Large intestine (tissue), 3 donors: ENCODE results near the gene IGFBP2. TPM values are rescaled to one million over a fixed set of nuclear protein-coding genes. Genes with fewer than 3 reads are reported as not detected.

Source experiments
- DNase-seq, 2 donors: peaks; one replicate each; pipeline versions ENCODE4 v3.0.0 to v3.0.0-alpha.2; 2013
- H3K27ac ChIP-seq: one replicate; pipeline ENCODE4 v1.5.1; 2013; ENCODE audit warnings: low read length
- H3K27me3 ChIP-seq: 2 replicates; pipeline ENCODE4 v1.6.1; 2013; ENCODE audit warnings: low read length; ENCODE audit not compliant: control insufficient read depth, insufficient read depth
- H3K36me3 ChIP-seq: 2 replicates; pipeline ENCODE4 v1.6.1; 2013; ENCODE audit warnings: low read length; ENCODE audit not compliant: control insufficient read depth, insufficient read depth
- H3K4me1 ChIP-seq: one replicate; pipeline ENCODE4 v1.6.1; 2013; ENCODE audit warnings: low read length; ENCODE audit not compliant: control insufficient read depth, insufficient read depth
- H3K4me3 ChIP-seq: one replicate; pipeline ENCODE4 v1.5.1; 2013; ENCODE audit warnings: low read length
- H3K9me3 ChIP-seq: one replicate; pipeline ENCODE4 v1.6.1; 2013; ENCODE audit warnings: mild to moderate bottlenecking, low read depth, low read length, moderate library complexity; ENCODE audit not compliant: control insufficient read depth
- WGBS: methylation state at CpG from one replicate; pipeline ENCODE4 v1.1.5; 2013; ENCODE audit warnings: low lambda C conversion rate; ENCODE audit not compliant: insufficient coverage; 5-methylcytosine and 5-hydroxymethylcytosine counted together
- polyA plus RNA-seq: library from polyadenylated mRNA; unstranded; fragments of 120-200 nt; gene quantifications from one replicate; pipeline ENCODE4 v1.2.1, GENCODE V29; 2013

The IGFBP2 gene
- polyA plus RNA-seq, 1 donor = 242 TPM

DNA sequence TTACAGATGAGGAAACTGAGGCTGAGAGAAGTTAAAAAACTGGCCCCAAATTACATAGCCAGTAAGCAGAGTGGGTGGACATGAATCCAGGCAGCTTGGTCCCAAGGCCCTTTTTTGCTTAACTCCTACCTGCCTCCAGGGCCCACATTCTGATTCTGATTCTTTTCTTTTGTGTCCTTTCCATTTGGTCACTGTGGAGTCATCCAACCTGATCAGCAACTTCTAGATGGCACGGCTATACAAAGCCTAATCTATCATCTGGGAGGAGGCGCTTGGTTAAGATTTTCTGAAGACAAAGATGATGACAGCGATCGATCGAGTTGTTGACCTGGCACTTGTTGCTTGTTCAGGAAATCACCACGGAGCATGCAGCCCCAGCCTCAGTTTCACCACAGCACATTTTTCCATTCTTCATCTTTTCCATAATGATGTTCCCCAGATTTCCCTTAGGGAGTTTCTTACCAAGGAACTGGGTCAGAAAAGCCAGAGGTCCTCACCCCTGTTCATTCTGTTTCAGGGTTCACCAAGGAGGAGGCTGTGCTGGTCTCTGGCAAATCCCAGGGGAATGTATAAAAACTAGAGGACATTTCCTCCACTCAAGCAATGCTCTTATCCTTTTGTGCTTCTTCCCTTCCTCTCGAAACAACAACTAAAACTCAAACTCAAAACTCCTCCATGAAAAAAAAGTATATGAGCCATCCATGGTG is 6.9 kb upstream of the IGFBP2 start:
- no peak overlapping the region for H3K4me3 ChIP-seq
- WGBS = no CpG with 5 or more reads among the region's 7 CpGs
- H3K27me3 ChIP-seq = no peaks in the 10 kb centered on the region
- H3K4me1 ChIP-seq = no peaks in the 10 kb centered on the region
- no peak overlapping the region for H3K27ac ChIP-seq
- no peak for DNase-seq
- H3K9me3 ChIP-seq = no peaks in the 10 kb centered on the region
- no peaks in the 10 kb centered on the region for H3K36me3 ChIP-seq

DNA sequence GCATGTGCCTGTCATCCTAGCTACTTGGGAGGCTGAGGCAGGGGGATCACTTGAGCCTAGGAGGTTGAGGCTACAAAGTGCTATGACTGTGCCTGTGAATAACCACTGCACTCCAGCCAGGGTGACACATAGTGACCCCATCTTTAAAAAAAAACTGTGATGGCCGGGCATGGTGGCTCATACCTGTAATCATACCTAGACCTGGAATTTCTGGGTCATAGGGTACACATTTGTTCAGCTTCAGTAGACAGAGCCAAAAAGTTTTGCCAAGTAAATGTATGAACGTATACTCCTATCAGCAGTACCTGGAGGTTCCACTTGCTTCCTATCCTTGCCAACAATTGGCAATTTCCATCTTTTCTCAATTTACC is 6.4 kb upstream of the IGFBP2 start:
- Histone ChIP-seq H3K9me3 (no peaks in the 10 kb centered on the region), H3K4me1 (no peaks in the 10 kb centered on the region), H3K36me3 (no peaks in the 10 kb centered on the region), H3K27ac (no peak overlapping the region), H3K27me3 (no peaks in the 10 kb centered on the region), H3K4me3 (no peak overlapping the region)
- no CpG with 5 or more reads among the region's 2 CpGs for WGBS
- DNase-seq = no peak

DNA sequence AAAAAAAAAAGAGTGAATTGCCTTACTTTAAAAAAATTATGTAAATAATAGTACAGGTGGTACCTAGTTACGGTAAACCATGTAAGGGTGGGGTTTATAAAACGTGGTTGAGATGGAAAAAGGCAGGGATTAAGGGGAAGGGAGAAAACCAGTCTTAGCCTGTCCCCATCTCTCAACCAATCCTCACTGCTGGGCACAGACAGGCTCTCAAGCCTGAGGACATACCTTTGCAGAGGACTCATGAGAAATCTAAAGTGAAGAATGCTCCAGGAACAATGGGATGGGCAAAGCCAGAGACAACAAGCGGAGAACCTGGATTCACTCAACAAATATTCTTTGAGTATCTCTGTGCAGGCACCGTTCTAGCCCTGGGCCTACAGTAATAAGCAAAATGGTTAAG is 3.4 kb upstream of the IGFBP2 start:
- DNase-seq = no peak
- H3K9me3 ChIP-seq = no peaks in the 10 kb centered on the region
- no peaks in the 10 kb centered on the region for H3K36me3 ChIP-seq
- H3K27me3 ChIP-seq = peaks cover 16% of the 10 kb centered on the region
- peaks cover 8% of the 10 kb centered on the region for H3K4me1 ChIP-seq
- H3K27ac ChIP-seq = no peak overlapping the region
- H3K4me3 ChIP-seq = no peak overlapping the region
- no CpG with 5 or more reads among the region's 4 CpGs for WGBS

DNA sequence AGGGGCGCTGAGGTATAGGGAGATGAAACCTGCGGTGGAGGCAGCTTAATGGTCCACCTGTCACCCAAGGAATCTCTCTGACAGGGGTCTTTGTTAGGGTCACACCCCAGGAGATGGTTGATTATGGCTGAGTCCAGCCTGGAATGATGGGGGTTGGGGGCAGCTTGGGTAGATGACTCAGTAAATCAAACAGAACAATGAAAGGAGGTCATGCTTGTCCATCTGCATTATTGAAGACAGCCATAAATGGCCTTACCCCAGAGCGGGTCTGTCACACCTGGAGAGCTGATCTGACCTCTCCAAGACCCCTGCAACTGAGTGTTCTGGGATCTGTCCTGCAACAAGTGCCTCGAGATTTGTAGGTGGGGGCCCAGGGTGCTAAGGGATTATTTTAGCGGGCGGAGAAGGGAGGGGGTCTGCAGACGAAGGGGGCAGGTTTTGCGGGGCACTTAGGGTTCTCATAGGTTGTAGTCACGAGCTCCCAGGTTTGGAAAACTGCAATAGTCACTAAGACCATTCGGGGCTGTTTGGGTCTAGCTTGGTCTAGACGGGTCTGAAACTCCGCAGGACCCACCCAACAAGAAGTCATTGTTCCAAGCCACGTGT is 771 bp upstream of the IGFBP2 start:
- Histone ChIP-seq H3K4me1 (peaks cover 28% of the 10 kb centered on the region), H3K27me3 (peaks cover 16% of the 10 kb centered on the region), H3K4me3 (peak overlapping the region; percentile 53), H3K36me3 (no peaks in the 10 kb centered on the region), H3K27ac (no peak overlapping the region), H3K9me3 (no peaks in the 10 kb centered on the region)
- WGBS = no CpG with 5 or more reads among the region's 13 CpGs
- no peak for DNase-seq

DNA sequence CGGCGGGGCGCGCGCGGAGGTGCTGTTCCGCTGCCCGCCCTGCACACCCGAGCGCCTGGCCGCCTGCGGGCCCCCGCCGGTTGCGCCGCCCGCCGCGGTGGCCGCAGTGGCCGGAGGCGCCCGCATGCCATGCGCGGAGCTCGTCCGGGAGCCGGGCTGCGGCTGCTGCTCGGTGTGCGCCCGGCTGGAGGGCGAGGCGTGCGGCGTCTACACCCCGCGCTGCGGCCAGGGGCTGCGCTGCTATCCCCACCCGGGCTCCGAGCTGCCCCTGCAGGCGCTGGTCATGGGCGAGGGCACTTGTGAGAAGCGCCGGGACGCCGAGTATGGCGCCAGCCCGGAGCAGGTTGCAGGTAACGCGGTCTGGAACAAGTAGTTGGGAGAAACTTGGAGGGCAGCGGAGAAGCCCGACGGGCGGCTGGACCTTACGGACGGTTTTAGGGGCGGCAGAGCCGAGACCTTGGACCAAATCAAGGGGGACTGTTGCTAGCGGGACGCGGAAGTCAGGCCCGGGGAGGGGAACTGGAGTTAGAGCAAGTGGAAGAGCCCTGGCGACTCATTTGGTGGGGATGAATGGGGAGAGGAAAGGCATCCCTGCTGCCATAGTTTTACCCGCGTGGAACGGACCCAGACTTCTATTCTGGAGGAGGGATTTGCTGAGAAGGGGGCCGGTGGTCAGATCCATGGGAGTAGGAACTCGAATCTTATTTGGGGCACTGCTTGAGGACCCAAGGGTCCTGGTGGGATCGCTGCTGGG is 573 bp downstream of the IGFBP2 start:
- Histone ChIP-seq H3K36me3 (peaks cover 4% of the 10 kb centered on the region), H3K4me3 (peak overlapping the region; percentile 85), H3K27ac (peak overlapping the region; percentile 23), H3K4me1 (peaks cover 36% of the 10 kb centered on the region), H3K9me3 (no peaks in the 10 kb centered on the region), H3K27me3 (peaks cover 16% of the 10 kb centered on the region)
- DNase-seq = peak in 1 of 2 donors; percentile 69
- WGBS = no CpG with 5 or more reads among the region's 71 CpGs

DNA sequence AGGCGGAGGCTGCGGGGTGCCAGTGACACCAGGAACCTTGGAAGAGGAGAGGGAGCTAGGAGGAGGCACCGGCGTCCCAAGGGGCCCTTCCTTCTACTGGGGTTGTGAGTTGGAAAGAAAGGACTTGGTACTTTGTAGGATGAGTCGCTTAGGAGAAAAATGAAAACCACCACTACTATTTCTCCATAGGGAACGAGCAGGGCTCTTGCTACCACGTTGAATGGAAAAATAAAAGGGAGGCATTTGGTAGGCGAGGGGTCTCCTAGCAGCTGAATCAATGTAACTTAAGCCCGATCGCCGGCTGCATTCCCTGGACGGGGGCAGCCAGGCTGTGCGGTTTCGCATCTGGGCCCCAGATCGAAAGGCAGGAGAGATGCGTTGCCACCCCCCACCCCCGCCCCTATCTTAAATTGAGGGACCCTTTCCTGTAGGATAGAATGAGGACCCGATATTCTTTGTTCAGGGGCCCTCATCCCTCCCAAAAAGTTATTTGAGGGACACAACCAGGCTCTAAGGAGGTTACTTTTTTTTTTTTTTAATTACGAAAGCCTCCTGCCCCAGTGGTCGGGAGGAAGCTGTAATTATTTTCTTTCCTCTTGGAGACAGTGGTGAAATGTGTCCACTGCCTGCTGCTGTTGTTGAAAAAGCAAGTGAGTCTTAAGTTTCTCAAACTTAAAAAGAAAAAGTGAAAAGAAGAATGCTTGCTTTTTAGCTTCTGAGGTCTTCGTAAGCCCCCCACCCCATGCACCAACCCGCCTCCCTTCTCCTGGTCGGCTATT is 1.3 kb downstream of the IGFBP2 start:
- H3K36me3 ChIP-seq = peaks cover 7% of the 10 kb centered on the region
- no peaks in the 10 kb centered on the region for H3K9me3 ChIP-seq
- peak overlapping the region; percentile 99 for H3K27ac ChIP-seq
- peak in 1 of 2 donors; percentile 69 for DNase-seq
- H3K4me3 ChIP-seq = peak overlapping the region; percentile 85
- WGBS = no CpG with 5 or more reads among the region's 23 CpGs
- peaks cover 16% of the 10 kb centered on the region for H3K27me3 ChIP-seq
- H3K4me1 ChIP-seq = peaks cover 36% of the 10 kb centered on the region

DNA sequence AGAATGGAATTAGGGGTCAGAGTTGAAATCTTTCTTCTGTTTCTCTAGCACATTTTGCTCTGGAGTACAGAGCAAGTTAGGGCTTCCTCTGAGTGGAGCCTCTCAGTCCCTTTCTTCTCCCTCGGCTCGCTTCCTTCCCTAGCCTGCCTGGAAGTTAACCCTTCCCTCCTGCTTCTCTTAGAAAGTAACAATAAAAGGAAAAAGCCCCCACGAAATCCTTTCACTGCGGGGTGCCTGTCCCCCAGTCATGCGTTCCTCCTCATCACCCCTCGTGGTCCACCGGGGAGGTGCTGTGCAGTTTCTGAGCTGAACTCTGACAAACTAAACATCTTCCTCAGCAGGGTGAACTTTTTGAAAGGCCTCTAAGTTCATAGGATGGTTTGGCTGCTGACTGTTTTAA is 2.0 kb downstream of the IGFBP2 start:
- H3K4me1 ChIP-seq = peaks cover 36% of the 10 kb centered on the region
- WGBS = no CpG with 5 or more reads among the region's 7 CpGs
- peak in 1 of 2 donors; percentile 53 for DNase-seq
- peak overlapping the region; percentile 99 for H3K27ac ChIP-seq
- H3K4me3 ChIP-seq = peak overlapping the region; percentile 85
- peaks cover 10% of the 10 kb centered on the region for H3K36me3 ChIP-seq
- no peaks in the 10 kb centered on the region for H3K9me3 ChIP-seq
- peaks cover 16% of the 10 kb centered on the region for H3K27me3 ChIP-seq

DNA sequence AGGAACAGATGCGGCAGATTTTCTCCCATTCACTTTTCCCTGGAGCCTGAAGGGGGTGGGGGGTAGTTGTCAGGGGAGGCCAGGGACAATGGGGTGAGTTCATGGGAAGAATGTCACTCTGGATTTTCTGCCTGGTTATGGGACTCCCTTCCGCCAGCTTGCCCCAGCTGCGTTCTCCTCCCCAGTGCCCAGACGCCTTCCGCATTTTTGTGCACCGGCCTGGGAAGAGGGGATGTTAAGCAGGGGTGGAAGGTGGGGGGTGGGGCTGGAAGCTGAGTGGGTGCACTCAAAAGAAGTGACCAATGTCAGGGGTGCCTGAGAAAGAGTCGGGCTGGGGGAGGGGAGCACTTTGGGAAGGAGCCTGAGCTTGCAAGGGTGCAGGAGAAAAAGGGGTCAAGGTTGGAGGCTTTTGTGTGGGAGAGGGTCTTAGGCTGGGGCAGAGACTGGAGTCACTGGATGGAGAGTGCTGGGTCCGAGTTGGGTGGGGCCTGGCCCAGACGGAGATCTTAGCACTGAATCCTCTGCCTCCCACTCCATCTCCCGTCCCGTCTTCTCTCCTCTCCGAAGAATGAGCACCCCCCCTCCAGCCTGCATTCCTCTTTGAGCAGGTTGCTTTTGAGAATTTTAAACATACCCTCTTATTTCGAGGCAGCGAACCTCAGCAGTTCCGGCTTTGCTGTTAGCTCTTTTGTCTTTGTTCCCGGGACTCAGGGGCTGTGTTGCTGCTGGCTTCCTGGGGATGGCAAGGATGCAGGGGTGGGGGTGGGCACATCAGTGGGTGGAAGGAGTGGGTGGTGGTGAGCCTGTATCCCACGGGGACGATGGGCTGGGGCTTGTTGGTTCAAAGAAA is 2.7 kb downstream of the IGFBP2 start:
- 30% methylated on average over 2 of the region's 18 CpGs for WGBS
- H3K9me3 ChIP-seq = no peaks in the 10 kb centered on the region
- H3K4me1 ChIP-seq = peaks cover 36% of the 10 kb centered on the region
- peak overlapping the region; percentile 99 for H3K27ac ChIP-seq
- H3K27me3 ChIP-seq = peaks cover 16% of the 10 kb centered on the region
- H3K4me3 ChIP-seq = peak overlapping the region; percentile 85
- H3K36me3 ChIP-seq = peaks cover 17% of the 10 kb centered on the region
- DNase-seq = peak in 1 of 2 donors; percentile 59

DNA sequence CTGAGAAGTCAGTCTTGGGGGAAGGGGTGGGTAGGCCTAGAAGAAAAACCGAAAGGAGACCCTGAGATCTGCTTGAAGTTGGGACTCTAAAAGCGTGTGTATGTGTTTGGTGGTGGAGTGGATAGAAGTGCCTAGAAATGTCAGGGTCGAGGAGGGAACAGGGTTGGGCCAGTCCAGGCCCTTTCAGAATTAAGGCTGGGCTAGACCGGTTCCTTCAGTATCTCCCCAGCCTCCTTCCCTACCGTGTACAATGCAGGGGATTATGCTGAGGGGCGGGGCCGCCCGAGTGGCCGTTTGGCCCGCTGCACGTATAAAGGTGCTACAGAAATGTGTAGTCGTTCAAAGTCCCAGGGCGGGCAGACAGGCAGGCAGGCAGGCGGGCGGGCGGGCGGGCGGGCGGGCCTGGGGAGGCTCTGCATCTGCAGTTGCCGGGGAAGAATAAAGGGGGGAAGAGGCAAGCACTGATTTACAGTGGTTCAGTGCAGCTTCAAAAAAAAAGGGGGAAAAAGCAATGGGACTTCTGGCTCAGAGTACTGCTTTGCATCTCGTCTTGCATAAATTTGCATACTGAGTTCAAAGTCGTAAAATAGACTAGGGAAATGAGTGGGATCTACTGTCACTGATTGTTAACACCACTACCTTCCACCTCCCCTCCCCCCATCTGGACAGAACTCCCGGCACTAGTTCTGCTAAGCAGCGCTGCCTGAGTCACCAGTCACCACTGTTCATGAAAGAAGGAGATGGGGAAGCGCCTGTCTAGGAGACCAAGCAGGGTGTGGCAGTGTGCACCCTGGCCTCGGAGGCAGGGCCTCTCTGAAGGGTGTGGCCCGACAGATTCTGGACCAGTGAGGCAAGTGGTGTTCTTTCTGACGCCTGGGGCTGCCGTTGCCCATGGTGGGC is 3.6 kb downstream of the IGFBP2 start:
- WGBS = 20% methylated on average over 1 of the region's 29 CpGs
- DNase-seq = peak; percentile 95 to 97
- Histone ChIP-seq H3K27ac (peak overlapping the region; percentile 99), H3K9me3 (no peaks in the 10 kb centered on the region), H3K4me3 (peak overlapping the region; percentile 19), H3K4me1 (peaks cover 36% of the 10 kb centered on the region), H3K36me3 (peaks cover 17% of the 10 kb centered on the region), H3K27me3 (peaks cover 16% of the 10 kb centered on the region)
